Fibroblast of lung (primary cell): ENCODE data around the gene UBXN6.

ENCODE experiments used
- CTCF ChIP-seq, 2 donors: IDR thresholded peaks in 1 of 2; conservative IDR thresholded peaks in 1 of 2; 1 replicate in 1 of 2; 2 replicates in 1 of 2; pipeline ENCODE4 v1.5.1; 2011 to 2012; ENCODE audit warnings: low read length in 2 of 2, control low read depth in 1 of 2, inconsistent platforms in 1 of 2, low read depth in 1 of 2, mild to moderate bottlenecking in 1 of 2
- EZH2 ChIP-seq: IDR thresholded peaks from 2 replicates; pipeline ENCODE4 v1.5.1; 2012; ENCODE audit warnings: low read length, control low read depth, mild to moderate bottlenecking; ENCODE audit errors: missing control alignments

GRCh38 chr19:4455719-4456475 lies 1.7 kb downstream of the UBXN6 start:
- TF ChIP-seq CTCF (conservative IDR thresholded peaks at IDR 0.05 in 1 of 2, IDR thresholded peaks at IDR 0.05 in 1 of 2; ENCODE audit: low read depth in 1 of 2, low read length in 2 of 2) = peak in 1 of 2 donors; percentile 7
- no peak for TF ChIP-seq EZH2
